Glomerular visceral epithelial cell (primary cell): Measurements from ENCODE around the gene MTFR2.
A peak's percentile ranks its signal among the peaks of the same experiment; 100 is the strongest.

ENCODE experiments used
- DNase-seq: peaks from one replicate; pipeline ENCODE4 v3.0.0-alpha.2; 2016; ENCODE audit errors: extremely low spot score

The MTFR2 gene

DNA sequence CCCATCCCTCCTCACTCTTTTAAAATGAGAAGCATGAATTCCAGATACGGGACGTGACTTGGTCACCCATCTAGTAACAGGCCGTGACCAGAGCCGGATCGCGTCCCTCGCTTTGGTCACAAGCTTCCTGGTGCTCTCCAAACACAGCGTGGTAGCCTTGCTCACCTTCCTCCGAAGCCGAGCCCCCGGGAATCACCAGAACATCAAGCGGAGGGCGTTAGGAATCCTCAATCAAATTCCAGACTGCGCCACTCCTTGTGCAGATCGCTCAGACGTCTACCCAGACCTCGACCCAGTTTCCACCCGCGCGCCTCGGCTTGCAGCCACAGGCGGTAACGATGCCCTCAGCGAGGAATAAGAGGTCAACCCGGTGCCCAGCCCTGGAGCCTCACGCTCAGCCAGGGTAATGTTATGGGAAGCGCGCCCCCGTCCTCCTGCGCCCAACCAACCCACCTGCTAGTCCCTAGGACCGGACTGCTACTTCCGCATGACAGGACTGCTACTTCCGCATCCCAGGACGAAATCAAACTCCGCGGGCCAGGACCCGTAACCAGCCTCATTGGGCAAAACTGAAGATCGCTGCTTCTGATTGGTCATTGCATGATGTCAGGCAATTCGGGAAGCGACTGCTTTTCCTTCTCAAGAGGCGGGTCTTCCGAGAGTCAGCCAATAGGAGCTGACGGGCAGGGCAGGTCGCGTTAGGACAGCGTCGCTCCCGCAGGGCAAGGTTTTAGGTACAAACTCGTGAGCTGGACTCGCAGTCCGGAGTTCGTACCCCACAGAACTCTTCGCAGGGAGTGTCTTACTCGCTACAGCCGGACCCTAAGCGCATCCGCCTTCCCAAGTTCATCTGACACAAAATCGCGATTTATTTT is at the start of gene MTFR2:
MTFR2 (minus strand) TSS at position 501 of the 875 bp plus-strand sequence. CDS start 1,212 bp downstream, outside the sequence.
- DNase-seq, result peak; percentile 99

DNA sequence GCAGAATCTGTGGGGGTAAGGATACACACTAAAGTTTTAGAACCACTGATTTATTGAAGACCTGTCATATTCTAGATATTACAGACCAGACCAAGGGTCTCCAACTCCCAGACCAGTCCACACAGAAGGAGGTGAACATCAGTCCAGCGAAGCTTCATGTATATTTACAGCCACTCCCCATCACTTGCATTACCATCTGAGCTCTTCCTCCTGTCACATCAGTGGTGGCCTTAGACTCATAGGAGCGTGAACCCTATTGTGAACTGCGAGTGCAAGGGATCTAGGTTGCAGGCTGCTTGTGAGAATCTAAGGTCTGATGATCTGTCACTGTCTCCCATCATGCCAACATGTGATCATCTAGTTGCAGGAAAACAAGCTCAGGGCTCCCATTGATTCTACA is 44.5 kb upstream of the MTFR2 start:
- DNase-seq, result no peak

DNA sequence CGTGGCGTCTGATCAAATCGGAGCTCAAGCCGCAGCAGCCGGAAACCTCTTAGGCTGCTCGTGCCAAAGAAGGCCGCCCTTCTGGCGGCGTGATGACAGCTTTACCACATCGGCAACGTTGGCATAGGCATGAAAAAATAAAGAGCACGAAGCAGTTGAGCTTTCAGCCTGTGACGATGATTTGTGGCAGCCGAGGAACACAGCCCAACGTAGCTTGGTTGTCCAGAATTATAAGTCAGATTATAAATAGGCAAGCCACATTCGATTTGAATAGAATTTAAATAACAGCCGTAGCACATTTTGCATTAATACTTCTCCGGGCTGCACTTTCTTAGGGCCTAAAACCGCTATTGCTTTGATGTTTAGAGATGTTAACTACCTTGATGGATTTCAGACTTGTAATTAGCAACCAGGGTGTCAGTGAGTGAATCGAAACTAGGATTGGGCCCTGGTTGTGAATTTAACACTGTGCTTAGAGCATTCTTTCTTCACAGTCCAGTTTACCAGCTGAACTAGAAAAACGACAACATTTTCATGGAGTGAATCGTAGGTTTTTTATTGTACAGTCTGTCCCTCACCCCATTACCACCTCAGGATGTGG is 40.4 kb upstream of the MTFR2 start:
- peak; percentile 86 for DNase-seq

DNA sequence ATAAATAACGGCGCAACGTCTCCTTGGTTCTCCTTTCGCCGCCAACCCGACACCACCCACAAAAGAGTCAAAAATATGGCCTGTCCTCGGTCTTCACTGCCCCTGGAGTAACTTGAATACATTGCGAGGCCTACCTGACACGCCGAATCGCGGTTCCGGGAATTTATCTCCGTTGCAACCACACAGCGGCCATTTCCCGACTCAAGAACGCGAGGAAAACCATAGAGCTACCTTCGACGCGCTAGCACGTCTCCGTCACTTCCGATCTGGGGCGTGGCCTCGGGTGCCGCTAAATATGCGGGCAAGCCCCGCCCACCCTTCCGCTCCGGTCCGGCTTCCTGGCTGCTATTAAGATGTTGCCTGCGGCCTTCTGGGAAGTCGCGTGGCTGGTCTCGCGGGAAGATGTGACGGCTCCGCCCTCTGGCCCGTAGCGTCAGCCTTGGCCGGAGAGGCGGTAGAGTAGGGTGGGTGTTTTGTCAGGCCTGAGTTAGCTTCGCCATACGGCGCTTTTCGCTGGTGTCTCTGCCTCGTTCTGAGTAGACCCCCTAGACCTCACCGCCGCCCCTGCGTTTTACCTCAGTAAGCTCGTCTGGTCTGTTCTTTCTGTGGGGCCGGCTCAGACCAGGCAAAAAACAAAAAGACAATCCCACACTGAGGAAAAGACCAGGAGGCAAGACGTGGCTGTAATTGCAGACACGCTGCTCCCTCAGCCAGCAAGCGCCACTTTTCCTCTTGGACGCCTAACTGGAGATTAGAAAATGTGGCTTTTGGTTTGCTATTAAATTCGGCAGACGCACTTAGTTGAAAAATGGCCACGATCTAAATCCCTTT is 39.7 kb upstream of the MTFR2 start, which contains the start of gene BCLAF1:
BCLAF1 (minus strand) TSS at position 268 of the 831 bp plus-strand sequence. CDS start 9,980 bp downstream, outside the sequence.
- DNase-seq, result peak; percentile 100

DNA sequence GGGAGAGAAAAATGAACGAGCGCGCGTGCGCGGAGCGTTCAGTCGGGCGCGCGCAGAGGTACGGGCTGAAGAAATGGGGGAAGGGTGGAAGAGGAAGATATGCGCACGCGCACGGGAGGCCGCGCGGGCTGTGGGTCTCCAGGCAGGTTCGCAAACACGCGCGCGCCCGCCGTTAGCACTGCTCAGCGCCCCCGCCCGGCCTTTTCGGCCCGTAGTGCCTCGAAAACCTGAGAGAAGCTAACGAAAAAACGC is 39.1 kb upstream of the MTFR2 start:
- DNase-seq, result peak; percentile 91

DNA sequence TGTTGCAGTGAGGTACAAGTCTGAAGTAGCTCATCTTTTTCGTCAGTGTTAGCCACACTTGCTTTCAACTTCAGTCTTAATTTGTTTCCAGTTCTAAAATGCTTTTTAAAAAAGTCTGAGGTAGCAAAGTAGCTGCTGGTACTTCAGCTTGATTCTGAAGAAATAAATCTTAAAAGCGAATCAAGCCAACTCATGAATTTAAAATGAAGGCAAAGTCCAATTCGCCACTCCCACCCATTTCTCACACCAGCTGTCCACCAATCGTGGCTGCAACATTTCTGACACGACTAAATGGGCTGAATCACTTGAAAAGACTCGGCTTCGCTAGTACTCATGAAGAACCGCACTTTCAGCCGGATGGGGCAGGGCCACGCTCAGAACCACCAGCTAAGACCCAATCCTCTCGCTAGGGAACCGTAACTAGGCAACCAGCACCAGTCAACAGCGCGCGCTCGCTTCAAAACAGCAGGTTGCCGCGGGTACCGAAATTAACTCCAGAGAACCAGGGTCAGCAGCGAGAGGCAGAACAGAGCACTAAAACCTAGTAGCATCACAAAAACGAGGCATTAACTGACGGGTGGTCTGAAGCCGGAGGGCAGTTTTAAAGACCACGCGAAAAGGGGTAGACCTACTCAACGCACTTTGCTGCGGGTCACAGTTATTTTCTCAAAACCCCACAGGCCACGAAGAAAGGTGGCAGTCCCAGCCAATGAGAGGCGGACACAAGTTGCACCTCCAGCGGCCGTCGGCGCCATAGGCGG is 38.6 kb upstream of the MTFR2 start:
- DNase-seq, result peak; percentile 95

DNA sequence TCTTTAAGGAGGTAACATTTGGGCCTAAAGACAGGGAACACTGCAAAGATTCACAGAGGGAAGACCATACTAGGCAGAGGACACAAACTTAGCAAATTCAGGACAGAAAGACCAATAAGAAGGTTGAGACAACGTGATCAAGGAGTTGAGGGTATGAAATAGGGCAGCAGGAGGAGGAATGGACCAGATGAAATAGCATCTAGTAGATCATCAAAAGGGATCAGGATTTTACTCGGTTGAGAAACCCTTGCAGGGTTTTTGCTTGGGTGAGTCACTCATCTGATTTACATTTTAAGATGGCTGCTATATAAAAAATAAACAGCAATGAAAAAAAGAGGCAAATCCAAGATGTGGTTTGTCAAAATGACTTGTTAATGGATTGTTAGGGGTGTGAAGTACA is 34.8 kb upstream of the MTFR2 start:
- peak; percentile 23 for DNase-seq

DNA sequence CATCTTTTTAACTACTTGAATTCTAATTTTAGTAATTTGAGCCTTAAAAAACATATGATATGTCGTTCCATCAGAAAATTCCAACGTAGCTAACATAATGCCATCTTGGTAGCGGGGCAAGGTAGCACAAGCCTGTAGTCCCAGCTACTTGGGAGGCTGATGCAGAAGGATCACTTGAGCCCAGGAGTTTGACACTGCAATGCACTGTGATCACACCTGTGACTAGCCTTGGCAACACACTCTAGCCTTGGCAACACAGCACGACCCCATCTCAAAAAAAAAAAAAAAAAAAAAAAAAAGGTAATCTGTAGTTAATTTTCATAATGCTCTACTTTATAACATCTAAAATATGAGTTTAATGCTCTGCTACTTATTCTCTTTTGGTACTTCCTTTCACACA is 32.8 kb upstream of the MTFR2 start:
- DNase-seq, result no peak

DNA sequence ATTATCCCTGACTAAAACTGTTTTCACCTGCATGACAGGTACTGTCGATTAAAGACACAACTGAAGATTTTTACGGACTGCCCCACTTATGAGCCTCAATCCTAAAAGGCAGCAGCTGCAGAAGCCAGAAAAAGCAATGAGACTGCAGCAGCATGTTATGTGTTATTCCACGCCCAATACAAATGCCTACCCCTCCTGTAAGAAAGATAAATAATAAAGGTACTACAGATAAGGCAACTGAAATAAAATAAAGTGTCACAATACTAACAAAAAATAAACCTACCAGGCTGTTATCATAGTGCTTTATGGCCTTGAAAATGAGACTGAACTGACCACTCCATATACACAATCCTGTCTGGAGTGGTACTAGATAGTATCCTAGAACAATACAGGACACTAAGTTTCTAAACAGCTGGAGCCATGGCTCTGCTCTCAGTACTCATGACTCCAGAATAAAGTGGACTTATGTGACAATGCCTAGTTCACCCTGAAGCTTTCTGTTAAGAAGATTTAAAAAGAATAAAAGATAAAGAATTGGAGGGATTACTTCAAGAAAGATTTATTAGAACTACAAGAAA is 30.0 kb upstream of the MTFR2 start:
- no peak for DNase-seq

DNA sequence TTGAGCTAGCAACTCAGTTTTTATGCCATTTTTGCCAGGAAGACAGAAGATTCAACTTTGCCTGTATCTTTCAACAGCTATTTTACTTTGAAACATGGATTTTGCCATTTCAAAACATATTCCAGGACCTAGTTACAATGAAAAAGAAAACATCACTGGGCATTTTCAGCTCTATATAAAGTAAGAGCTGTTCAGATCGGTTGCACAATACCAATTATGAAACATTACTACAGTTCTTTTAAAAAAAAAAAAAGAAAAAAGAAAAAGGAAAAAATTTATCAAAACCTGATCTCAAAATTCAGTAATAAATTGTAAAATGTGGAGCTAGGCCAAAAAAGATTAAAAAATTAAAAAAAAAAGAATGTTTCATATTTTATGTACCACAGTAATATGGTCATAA is 24.0 kb upstream of the MTFR2 start:
- no peak for DNase-seq

DNA sequence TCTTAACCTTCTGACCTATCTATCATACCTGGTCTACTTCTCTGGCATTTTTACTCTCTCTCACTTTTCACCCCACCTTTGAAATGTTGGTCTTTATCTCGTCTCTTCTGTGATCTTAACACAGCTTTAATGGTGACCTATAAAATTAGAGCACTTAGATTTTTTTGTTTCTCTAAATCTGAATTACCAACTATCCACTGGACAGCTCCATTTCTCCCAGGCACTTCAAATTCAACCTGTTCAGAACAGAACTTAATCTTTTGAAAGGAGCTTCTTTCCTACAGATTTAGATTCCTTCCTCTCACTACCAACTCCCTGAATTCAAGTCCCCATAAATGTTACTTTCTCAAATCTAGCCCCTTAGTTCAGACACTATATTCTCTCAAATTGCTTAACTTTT is 15.0 kb upstream of the MTFR2 start:
- DNase-seq, result no peak

DNA sequence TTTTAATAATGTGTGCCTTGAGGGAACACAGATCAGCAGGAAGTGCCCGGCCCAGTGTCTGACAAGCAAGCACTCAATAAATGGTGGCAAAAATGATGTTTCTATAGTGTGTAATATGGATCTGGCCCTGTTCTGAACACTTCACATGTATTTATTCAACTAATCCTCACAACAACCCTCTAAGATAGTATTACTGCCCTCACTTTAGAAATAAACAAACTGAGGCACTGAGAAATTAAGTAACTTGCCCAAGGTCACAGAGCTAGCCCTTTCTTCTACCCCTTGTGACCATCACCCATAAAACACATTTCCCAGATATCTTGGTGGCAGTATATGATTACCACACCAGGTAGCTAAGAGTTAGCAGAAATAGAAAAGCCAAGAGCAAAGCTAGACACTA is 12.8 kb upstream of the MTFR2 start:
- DNase-seq, result no peak

DNA sequence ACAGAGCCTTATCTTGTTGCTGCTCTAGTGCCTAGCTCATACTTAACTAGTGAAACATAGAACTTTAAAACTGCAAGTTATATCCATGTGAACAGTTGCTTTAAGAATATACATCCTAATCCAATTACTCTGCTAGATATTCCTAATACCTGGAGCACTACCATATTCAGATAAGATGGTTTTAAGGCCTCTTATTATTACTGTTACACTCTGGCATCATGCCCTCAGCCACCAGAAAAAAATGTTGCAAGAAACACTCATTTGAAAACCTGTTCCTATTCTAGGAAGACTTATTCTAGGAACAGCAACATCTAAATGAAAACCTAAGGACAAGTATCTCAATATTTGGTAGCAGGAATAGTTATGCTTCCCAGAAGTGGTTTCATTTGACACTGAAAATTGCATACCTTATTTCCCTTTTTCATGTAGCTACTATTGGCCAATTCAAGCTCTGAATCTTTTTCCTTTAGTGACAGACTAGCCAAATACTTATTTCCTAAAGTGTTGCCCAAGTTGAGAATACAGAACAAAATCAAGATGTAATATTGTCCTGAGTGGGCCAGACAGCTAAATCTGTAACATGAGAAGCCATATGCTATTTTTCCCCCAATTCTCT is 4.8 kb upstream of the MTFR2 start:
- no peak for DNase-seq

DNA sequence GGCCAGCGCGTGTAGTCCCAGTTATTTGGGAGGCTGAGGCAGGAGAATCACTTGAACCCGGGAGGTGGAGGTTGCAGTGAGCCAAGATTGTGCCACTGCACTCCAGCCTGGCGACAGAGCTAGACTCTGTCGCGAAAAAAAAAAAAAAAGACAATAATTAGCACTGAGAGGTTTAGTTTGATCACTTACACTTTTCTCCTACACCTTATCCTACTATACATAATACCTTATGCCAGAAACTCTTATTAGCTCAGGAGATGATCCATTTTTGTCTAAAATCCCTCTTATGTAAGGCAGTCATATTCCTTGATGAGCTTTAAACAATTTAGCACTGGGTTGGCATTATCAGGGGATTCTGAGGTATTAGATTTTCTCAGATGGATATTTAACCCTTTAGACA is 3.6 kb upstream of the MTFR2 start:
- DNase-seq, result no peak

DNA sequence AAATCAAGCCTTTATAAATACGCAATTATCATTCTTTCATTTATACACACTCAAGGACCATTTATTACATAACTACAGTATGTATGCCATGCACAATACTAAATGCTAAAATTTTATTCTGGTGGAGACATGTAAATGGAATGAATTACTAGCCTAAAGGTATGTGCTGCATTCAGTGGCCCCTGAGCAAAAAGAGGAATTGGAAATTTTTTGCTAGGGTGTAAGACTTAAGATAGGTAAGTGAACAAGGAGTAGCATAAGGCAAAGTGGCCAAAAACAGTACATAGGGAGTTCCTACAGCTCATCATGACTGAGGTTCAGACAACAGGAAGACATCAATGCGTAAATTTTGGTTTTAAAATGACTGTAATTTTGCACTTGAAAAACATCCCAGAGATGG is 2.3 kb upstream of the MTFR2 start:
- DNase-seq, result no peak

DNA sequence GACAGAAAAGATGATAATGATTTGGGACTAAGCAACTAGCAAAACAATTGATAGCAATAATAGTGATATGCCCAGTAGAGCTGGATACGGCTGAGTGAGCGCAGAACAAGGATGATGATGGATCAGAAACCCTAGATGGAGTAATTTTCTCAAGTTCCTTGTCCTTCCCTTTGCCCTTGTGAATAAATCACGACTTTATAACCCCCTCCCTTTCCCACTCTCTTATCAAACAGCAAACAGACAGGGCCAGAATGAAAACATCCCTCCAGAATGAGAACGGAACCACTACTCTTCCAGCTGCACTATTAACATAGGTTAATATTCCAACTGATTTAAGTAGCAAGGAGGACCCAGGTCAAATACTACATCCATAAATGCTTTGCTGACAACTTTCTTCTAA is 1.3 kb upstream of the MTFR2 start:
- peak; percentile 23 for DNase-seq

DNA sequence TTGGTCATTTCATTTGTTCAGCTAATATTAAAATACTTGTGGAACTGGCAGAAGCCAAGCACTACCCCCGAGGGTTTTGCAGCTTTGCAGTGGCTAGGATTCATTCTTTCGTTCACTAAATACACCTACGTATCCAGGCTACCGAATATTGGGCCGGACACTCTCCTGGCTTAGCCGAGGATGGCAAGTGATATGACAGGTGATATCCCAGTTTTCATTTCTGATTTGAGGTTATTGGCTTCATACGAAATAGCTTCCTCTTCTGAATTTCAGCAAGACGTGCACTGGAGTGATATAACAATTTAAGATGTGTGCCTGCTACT is 536 bp upstream of the MTFR2 start:
- DNase-seq, result no peak

DNA sequence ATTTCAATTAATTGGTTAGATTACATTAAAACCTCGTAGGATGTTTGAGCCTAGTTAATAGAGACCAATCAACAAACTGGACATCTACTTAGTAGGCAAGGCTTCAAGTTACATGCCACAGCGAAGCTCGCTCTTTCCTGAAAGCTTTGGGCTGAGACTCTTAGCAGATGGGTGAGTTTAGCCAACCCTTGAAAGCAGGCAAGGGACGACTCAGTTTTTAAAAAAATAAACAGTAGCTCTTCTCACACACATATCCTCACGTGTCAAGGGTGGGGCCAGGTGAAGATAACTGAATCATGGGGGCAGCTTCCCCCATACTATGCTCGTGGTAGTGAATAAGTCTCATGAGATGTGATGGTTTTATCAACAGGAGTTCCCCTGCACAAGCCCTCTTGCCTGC is 775 bp downstream of the MTFR2 start:
- DNase-seq, result peak; percentile 24

DNA sequence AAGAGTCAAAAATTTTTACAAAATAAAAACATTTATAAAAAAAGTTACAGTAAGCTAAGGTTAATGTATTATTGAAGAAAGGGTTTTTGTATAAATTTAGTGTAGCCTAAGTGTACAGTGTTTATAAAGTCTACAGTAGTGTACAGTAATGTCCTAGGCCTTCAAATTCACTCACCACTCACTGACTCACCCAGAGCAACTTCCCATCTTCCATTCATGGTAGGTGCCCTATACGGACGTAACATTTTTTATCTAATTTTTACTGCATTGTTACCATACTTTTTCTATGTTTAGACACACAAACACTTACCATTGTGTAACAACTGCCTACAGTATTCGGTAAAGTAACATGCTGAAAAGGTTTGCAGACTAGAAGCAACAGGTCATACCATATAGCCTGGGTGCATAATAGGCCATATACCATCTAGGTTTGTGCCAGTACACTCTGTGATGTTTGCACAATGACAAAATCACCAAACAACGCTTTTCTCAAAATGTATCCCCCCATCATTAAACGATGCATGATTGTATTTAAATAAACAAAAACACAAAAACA is 6.0 kb downstream of the MTFR2 start:
- no peak for DNase-seq

DNA sequence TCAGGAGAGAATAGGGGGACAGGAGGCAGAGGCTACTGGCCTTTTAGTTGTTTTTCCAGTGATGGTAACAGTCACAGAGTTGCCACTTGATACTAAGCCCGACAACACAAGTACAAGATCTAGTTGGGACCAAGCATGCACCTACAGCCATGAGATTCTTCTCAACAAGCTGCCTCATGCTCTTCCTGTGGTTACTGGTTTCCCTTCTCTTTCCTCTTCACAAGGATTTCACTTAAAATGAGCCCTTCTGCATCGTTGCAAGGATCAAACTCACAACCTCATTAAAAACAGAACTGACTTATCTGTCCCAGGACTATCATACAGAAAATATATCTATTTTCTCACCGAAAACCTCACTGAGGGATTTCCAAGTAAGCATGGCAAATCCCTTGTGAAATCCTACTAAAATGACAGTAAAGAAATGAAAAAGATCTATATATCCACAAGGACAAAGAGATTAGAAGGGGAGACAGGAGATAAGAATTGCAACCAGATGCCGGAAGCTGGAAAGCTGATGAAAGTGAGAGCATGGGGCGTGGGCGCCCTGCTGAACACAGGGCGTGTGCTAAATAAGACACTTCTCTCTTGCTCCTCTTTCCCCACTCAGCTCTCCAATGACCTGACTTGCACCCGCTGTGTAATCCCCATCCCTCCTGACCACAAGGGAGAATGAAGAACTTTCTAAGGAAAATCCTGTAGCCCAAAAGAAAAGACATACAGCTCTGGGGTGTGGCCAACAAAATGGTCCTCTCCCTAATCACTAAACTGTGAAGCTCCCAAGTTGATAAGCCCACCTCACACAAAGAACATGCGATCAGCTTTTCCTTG is 13.4 kb downstream of the MTFR2 start:
- DNase-seq, result no peak
